NCI-H526 treated with DMSO at 0.1 percent for 48 hours (cell line): ENCODE results near the gene PLCXD1.
"Not testable (repeated sequence)": the region's sequence is repeated elsewhere in the genome, so short reads cannot be mapped to it uniquely, and the experiment has no call there.

ENCODE experiments used
- DNase-seq: peaks from one replicate; lab custom pipeline; 2025; lab: John Stamatoyannopoulos, UW

PLCXD1 gene

DNA sequence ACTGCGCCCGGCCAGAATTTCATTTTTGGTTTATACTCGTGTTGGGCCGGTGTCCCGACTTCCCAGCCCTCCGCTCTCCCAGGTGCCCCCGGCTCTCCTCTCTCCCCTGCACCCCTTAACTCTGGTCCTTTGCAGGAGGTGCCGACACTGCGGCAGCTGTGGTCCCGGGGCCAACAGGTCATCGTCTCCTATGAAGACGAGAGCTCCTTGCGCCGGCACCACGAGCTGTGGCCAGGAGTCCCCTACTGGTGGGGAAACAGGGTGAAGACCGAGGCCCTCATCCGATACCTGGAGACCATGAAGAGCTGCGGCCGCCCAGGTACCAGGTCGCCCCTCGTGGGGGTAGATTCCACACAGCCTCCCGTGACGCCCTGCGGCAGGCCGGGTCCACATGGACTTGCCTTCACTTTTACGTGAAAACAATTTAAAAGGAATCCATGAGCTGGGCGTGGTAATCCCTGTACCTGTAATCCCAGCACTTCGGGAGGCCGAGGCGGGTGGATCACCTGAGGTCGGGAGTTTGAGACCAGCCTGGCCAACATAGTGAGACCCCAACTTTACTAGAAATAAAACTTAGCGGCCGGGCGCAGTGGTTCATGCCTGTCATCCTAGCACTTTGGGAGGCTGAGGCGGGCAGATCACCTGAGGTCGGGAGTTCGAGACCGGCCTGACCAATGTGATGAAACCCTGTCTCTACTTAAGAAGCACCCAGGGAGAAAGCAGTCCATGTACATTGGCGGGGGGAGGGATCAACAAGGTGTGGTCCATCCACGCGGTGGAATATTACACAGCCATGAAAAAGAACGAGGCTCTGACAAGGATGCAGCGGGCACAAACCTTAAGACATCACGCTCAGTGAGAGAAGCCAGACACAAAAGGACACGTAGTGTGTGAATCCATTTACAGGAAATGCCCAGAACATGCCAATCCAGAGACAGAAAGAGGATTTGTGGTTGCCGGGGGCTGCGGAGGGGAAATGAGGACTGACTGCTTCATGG lies 12.0 kb downstream of the PLCXD1 start:
- DNase-seq, result no peak

DNA sequence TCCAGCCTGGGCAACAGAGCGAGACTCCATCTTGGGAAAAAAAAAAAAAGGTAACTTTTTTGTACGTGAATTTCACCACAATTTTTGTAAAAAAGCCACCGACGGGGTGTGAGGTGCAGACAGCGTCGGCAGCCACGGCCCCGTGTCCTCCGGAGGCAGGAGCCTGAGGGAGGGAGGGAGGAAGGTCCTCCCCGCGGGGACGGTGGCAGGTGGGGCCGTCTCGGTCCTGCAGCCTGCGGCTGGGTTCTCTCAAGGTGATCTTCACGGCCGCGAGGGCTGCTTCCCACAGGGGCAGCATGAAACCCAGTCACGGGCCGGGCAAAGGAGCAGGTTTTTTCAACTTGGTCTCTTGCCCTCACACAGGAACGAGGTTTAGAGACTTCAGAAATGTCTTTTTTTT lies 14.0 kb downstream of the PLCXD1 start:
- DNase-seq, result no peak

DNA sequence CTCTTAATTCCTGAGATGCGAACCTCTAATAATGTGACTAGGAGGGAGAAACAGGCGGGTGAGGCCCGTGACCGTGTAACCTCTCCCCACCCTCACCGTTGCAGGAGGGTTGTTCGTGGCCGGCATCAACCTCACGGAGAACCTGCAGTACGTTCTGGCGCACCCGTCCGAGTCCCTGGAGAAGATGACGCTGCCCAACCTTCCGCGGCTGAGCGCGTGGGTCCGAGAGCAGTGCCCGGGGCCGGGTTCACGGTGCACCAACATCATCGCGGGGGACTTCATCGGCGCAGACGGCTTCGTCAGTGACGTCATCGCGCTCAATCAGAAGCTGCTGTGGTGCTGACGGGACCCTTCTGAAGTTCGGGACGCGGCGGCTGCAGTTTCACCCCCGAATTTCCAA lies 17.8 kb downstream of the PLCXD1 start:
- DNase-seq, result no peak

DNA sequence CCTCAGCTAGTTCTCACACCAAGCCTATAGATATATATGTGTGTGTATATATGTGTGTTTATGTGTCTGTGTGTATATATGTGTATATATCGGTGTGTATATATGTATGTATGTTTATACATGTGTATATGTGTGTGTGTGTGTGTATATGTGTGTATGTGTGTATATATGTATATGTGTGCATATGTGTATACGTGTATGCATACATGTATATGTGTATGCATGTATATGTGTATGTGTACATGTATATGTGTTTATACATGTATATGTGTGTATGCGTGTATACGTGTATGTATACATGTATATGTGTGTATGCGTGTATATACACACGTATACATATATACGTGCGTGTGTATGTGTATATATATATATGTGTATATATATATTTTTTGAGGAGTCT lies 19.2 kb downstream of the PLCXD1 start:
- no peak for DNase-seq

DNA sequence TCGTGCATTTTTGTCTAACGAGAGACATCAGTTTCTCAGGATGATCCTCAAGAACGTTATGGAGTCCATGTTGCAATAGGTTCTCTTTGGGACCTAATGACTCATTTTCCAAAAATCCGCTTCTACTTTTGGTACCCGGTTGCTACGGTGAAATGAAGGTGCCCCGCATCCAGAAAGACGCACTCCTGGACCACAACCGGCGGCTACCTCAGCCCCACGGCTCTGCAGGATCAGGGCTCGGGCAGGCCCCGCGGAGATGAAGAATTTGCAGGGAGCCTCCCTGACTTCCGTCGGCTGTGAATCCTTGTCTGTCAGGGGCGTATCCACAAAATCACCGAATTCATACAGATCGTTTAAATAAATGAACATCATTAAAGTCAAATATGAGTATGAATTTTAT lies 21.8 kb downstream of the PLCXD1 start:
- no peak for DNase-seq

DNA sequence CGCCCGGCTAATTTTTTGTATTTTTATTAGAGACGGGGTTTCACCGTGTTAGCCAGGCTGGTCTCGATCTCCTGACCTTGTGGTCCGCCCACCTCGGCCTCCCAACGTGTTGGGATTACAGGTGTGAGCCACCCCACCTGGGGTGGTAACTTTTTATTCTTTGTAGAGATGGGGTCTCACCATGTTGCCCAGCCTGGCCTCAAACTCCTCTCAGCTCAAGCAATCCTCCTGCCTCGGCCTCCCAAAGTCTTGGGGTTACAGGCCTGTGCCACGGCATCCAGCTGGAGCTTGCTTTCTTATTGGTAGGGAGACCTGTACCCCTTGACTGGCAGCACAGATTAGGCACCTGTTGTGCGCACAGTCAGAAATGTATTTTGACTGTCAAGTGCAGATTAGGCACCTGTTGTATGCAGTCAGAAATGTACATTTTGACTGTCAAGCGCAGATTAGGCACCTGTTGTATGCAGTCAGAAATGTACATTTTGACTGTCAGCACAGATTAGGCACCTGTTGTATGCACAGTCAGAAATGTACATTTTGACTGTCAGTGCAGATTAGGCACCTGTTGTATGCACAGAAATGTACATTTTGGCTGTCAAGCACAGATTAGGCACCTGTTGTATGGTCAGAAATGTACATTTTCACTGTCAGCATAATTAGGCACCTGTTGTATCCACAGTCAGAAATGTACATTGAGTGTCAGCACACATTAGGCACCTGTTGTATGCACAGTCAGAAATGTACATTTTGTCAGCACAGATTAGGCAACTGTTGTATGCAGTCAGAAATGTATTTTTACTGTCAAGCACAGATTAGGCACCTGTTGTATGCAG lies 24.8 kb downstream of the PLCXD1 start:
- not testable (repeated sequence) for DNase-seq

DNA sequence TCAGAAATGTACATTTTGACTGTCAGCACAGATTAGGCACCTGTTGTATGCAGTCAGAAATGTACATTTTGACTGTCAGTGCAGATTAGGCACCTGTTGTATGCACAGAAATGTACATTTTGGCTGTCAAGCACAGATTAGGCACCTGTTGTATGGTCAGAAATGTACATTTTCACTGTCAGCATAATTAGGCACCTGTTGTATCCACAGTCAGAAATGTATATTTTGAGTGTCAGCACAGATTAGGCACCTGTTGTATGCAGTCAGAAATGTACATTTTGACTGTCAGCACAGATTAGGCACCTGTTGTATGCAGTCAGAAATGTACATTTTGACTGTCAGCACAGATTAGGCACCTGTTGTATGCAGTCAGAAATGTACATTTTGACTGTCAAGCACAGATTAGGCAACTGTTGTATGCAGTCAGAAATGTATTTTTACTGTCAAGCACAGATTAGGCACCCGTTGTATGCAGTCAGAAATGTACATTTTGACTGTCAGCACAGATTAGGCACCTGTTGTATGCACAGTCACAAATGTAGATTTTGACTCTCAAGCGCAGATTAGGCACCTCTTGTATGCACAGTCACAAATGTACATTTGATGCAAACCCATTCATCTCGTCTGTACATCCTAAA lies 25.6 kb downstream of the PLCXD1 start:
- not testable (repeated sequence) for DNase-seq

DNA sequence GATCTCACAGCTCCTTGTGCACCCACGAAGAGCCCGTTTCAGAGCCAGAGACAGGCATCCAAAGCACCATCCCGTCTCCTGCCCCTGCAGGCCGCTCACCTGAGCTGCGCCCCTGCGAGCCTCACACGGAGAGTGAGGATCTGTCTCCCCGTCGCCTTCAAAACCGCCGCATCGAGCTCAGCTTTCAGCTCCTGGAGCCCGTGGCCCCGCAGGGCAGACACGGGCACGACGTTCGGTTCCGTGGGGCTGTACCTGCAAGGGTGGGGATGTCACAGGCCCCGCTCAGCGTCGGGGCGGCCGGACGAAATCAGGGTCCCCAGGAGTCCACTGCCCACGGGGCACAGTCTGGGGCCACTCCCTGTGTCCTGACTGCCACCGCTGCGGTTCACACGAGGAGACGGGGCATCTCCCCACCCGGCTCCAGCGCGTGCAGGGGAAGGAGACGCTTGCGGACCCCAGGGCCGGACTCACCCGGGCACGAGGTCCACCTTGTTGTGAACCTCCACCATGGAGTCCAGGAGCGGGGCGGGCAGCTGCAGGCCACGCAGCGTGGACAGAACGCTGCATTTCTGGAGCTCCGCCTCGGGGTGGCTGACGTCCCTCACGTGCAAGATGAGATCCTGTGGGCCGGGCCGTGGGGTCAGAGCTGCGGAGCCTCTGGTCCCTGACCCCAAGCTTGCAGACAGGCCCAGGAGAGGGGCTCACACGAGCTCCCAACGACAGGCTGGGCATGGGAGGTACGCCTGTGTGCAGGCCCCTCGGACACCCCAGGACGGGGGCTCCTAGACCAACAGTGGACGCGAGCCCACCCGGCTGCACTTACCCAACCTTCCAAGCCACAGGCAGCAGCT lies 26.3 kb downstream of the PLCXD1 start:
- DNase-seq, result no peak

DNA sequence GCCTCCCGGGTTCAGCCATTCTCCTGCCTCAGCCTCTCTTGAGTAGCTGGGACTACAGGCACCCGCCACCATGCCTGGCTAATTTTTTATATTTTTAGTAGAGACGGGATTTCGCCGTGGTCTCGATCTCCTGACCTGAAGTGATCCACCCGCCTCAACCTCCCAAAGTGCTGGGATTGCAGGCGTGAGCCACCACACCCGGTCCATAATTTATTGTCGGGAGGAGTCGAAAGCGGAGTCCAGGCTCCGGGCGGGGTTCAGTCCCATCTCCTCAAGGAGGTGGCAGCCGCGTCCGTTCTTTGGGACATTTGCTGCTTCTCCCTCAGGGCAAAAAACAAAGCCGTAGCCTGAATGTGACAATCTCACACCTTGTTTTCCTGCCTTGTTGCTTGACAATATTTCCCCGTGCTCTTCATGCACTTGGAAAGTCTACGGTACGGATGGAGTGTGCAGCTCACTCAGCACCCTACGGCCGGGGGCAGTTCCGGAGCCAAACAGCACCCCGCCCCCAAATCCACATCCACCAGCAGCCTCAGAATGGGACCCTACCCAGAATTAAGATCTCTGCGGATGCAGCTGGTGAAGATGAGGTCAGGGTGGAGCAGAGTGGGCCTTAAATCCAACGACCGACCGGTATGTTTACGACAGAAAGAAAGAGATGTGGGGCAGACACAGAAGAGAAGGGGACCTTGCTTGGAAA lies 27.8 kb downstream of the PLCXD1 start:
- no peak for DNase-seq

DNA sequence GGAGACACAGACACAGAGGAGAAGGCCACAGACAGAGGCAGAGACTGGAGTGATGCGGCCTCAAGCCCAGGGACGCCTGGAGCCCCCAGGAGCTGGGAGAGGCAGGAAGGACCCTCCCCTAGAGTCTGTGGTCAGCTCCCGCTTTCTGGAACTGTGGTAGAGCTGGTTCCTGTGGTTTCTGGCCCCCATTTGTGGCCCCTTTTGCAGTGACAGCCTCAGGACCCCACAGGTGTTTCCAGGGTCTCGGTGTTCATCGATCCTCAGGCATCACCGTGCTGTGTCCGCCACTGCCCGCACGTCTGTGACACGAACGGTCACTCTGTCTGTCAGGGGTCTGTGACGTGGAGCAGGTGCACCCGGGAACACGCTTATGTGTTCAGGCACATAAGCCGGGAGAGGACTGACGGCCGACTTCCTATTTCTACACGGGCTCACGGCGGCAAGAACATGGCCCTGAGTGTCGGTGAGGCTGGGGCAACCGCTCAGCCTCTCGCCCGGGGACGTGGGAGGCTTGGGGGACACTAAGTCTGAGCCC lies 29.5 kb downstream of the PLCXD1 start:
- DNase-seq, result no peak

DNA sequence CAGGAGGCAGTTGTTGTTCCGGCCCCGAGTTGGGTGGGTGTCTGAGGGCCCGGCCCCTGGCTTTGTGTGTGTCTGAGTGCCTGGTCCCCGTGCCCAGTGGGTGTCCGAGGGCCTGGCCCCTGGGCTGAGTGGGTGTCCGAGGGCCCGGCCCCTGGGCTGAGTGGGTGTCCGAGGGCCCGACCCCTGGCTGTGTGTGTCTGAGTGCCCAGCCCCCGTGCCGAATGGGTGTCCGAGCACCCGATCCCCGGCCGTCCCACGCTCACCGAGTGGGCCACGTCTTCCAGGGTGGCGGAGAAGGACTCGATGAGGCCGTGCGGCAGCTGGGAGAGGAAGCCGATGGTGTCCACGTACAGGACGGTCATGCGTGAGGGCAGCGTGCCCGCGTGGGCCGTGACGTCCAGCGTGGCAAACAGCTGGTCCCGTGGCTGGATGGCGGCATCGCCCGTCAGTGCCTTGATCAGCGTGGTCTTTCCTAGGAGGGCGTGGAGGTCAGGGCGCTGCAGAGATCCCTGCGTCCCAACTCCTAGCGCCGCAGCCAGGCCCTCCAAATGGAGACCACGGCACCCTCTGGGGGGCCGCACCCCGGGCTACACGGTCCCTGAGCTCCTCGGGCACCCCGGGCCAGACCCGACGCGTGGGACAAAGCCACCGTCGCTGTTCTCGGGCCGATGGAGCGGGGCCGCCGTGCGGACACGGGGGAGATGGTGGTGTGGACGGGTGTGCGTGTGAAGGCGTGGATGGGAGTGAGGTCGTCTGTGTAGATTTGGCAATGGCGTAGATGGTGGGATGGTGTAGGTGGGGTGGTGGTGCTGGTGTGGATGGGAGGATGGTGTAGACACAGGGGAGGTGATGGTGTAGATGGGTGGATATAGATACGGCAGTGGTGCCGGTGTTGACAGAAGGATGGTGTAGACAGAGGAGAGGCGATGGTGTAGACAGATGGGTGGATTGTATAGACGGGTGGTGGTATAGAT lies 30.3 kb downstream of the PLCXD1 start:
- no peak for DNase-seq

DNA sequence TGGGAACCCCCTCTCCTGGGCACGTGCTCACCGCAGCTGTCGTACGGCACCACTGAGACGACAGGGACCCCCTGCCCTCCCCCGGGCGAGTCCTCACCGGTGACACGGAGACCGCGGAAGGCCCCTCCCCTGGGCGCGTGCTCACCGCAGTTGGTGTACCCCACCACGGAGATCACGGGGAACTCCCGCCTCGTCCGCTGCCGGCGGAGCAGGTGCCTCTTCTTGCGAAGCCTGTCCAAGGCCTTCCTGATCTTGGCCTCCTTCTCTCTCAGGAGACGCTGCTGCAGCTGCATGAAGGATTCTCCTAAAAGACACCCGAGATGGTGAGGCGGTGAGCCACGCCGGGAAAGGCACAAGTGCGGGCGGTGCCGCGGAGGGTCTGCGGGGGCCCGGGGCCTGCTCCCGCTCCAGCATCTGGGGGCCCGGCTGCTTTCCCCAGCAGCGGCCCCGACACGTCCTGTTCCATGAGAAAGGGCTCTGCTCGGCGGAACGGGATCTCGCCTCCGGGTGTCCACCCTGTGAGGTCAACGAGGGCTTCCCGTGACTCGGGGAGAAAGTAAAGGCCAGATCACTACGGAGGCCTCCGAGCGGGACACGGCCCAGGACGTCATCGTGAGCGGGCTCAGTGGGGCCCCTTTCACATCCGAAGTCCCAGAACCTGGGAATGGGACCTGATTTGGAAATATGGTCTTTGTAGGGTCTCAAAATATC lies 31.6 kb downstream of the PLCXD1 start:
- no peak for DNase-seq

DNA sequence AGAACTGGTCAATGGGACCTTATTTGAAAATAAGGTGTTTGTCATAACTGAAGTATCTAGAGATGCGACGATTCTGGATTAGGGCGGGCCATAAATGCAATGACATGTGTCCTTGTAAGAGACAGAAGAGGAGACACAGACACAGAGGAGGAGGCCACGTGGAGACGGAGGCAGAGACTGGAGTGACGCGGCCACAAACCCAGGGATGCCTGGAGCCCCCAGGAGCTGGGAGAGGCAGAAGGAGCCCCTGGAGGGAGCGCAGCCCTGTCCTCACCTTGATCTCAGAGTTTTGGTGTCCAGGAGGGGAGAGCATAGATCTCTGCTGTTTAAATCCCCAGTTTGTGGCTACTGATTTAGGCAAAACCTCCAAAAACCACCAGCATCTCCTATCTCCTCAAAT lies 32.4 kb downstream of the PLCXD1 start:
- DNase-seq, result no peak

DNA sequence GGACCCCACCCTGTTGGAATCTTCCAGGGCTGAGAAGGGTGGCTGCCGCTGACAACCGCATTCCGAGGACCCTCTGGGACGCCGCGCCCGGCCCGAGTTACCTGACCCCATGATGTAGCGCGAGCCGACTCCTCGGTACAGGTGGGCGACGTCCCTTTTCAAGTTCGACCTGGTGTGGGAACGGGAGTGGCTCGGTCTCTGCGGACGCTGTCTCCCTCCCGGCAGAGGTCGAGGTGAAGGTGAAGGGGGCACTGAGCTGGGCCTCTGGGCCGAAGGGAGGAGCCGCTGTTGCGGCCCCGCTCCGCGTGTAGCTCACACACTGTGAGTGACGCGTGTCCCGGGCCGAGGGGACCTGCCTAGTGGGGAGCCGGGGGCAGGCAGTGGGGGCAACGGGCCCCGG lies 32.9 kb downstream of the PLCXD1 start:
- DNase-seq, result no peak

DNA sequence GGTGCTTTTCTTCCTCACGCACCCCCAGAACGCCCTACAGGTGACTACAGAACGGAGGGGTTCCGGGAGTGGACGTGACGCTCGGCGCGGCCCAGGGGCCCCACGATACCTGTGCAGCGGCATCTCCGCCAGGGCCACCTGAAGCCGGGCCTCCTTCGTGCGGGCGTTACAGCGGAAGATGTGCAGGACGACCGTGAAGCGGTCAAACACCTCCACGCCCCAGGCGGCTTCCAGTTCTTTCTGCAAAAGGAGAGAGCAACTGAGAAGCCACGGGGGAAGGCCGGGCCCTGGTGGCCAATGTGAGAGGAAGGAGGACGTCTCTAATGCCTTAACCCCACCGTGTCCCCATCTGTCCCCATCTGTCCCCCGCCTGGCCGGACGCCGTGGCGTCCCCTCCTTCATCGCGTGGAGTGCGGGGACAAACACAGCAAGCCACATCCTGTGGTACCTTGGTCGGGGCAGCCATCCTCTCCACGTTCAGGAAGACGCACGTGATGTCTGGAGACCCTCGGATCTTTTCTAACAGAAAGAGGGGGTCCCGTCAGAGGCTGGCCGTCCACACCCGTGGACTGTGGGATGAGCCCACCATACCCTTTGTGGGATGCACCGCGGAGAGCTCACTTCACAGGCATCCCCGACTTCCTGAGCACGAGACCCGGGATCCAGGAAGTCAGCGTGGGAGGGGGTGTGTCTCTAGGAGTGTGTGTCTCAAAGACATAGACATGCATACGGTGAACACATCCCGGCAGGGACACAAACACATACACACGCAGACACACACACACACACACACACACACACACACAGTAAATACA lies 33.8 kb downstream of the PLCXD1 start:
- DNase-seq, result no peak

DNA sequence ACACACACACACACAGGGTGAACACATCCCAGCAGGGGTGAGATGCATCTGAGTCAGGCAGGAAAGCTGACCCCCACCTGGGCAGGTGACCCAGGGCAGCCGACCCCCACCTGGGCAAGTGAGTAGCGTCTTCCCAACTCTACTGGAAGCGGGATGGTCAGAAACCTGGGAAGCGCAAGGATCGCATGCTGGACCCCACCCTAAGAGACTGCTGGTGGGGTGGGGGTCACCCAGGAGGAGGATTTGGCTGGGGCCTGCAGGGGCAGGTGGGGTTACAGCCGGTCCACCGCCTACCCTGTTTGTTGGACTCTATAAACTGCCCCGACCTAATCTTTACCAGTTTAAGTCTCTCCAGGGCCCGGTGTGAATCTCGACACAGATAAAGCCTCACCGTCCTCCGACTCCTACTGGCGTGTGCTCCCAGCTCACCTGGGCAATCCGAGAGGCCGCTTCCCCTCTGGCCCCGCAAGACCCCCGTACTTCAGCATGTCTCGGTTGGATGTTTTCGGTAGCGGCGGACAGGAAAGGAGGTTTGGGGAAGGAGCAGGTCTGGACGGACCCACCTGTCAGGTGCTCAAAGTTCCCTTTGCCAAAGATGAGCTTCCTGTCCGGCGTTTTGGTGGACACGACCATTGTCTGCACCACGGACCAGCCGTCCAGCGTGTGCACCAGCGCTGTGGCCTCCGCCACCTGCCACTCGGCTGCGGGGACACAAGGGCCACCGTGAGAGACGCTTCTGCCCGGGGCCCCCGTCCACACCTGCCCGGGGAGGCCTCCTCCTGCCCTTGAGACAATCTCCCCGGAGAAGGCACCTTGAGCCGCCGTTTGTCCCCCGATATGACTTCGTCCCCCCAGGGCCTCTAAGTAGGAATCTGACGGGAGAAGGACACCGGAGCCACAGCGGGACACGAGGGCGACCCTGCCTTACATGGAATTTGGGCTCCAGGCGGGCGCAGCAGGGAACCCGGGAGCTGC lies 35.5 kb downstream of the PLCXD1 start:
- DNase-seq, result no peak
